Endothelial cell of umbilical vein (primary cell): ENCODE results near the gene HDAC4. TPM values are rescaled to one million over a fixed set of nuclear protein-coding genes. Genes with fewer than 3 reads are reported as not detected.

Experiments used
- BruUV-seq: library from RNA; stranded (reverse); fragments of 400-500 nt; replicated peaks from 2 replicates; lab custom pipeline; 2021; lab: Mats Ljungman, UMichigan
- CTCF ChIA-PET: fragments of 300-600, 350-600 bp; sonication (Branson Sonifier 250); formaldehyde crosslinking; loops from one replicate; lab custom pipeline; 2021; ENCODE audit warnings: antibody characterized with exemption, inconsistent platforms; lab: Charles Lee
- POLR2A ChIA-PET: fragments of 300-600, 350-600 bp; sonication (Branson Sonifier 250); formaldehyde crosslinking; loops from one replicate; lab custom pipeline; 2021; ENCODE audit warnings: antibody characterized with exemption, inconsistent platforms; lab: Charles Lee
- DNase-seq: peaks from one replicate; pipeline ENCODE4 v3.0.0-alpha.2; 2011; ENCODE audit warnings: low read depth, low spot score
- FAIRE-seq: peaks from 2 replicates; lab custom pipeline; 2011; peaks lifted over from hg19 to GRCh38; lab: Jason Lieb, UNC
- H2AFZ ChIP-seq: 2 replicates; pipeline ENCODE4 v1.6.0; 2012; ENCODE audit warnings: low read depth, low read length, control low read depth, inconsistent platforms
- H3K27ac ChIP-seq: 2 replicates; pipeline ENCODE4 v1.5.1; 2011; ENCODE audit warnings: low read depth, mild to moderate bottlenecking, control low read depth, low read length, moderate library complexity; ENCODE audit not compliant: insufficient read depth
- H3K27me3 ChIP-seq, 2 experiments: 2 replicates each; pipeline versions ENCODE4 v1.6.0 to v1.6.1; 2011; ENCODE audit warnings: low read length in 2 of 2, mixed read lengths in 1 of 2; ENCODE audit not compliant: control insufficient read depth in 2 of 2, insufficient read depth in 2 of 2
- H3K36me3 ChIP-seq, 2 experiments: 2 replicates in 1 of 2; 3 replicates in 1 of 2; pipeline ENCODE4 v1.5.1; 2011; ENCODE audit warnings: low read length in 2 of 2, mild to moderate bottlenecking in 1 of 2, moderate library complexity in 1 of 2; ENCODE audit not compliant: control insufficient read depth in 2 of 2, insufficient read depth in 2 of 2; ENCODE audit errors: extremely low read depth in 1 of 2
- H3K4me1 ChIP-seq: 3 replicates; pipeline ENCODE4 v1.5.1; 2011; ENCODE audit warnings: mild to moderate bottlenecking, low read length; ENCODE audit not compliant: control insufficient read depth, insufficient read depth; ENCODE audit errors: extremely low read depth
- H3K4me2 ChIP-seq: 2 replicates; pipeline ENCODE4 v1.6.1; 2011; ENCODE audit warnings: low read length, control low read depth, mixed read lengths; ENCODE audit not compliant: insufficient read depth
- H3K4me3 ChIP-seq, 3 experiments: fragments of 200-600 bp in 1 of 3; sonication (generic), shearing (Covaris generic) in 1 of 3; replicated peaks in 1 of 3; 2 replicates each; pipeline ENCODE4 v1.5.1; 2011 to 2016; ENCODE audit warnings: control low read depth in 3 of 3, low read length in 3 of 3, mild to moderate bottlenecking in 2 of 3, inconsistent platforms in 1 of 3, low read depth in 1 of 3, moderate library complexity in 1 of 3; ENCODE audit not compliant: insufficient read depth in 1 of 3
- H3K79me2 ChIP-seq: 2 replicates; pipeline ENCODE4 v1.6.0; 2012; ENCODE audit warnings: low read length, inconsistent platforms; ENCODE audit not compliant: control insufficient read depth, insufficient read depth
- H3K9ac ChIP-seq: replicated peaks from 2 replicates; pipeline ENCODE3; 2011; ENCODE audit warnings: low read length, control low read depth; ENCODE audit not compliant: insufficient read depth; ENCODE audit errors: extremely low read depth
- H3K9me1 ChIP-seq: replicated peaks from 3 replicates; pipeline ENCODE4 v1.6.0; 2011; ENCODE audit warnings: mild to moderate bottlenecking, low read length; ENCODE audit not compliant: control insufficient read depth, insufficient read depth; ENCODE audit errors: extremely low read depth
- H3K9me3 ChIP-seq: replicated peaks from 2 replicates; pipeline ENCODE4 v1.5.1; 2012; ENCODE audit warnings: low read length, inconsistent platforms; ENCODE audit not compliant: control insufficient read depth, insufficient read depth
- H4K20me1 ChIP-seq: replicated peaks from 2 replicates; pipeline ENCODE3; 2011; ENCODE audit warnings: mild to moderate bottlenecking, low read length; ENCODE audit not compliant: control insufficient read depth, insufficient read depth; ENCODE audit errors: extremely low read depth
- FOS ChIP-seq: IDR thresholded peaks from 2 replicates; pipeline ENCODE4 v1.6.1; 2011; ENCODE audit warnings: mild to moderate bottlenecking, low read length, moderate library complexity, borderline replicate concordance; ENCODE audit not compliant: insufficient read depth
- GATA2 ChIP-seq: IDR thresholded peaks from 2 replicates; pipeline ENCODE4 v1.7.0; 2011; ENCODE audit warnings: low read depth, mild to moderate bottlenecking, moderate library complexity, mixed read lengths, low read length; ENCODE audit not compliant: insufficient read length, insufficient read depth
- JUN ChIP-seq: IDR thresholded peaks from 2 replicates; pipeline ENCODE4 v1.6.1; 2011; ENCODE audit warnings: borderline replicate concordance, low read depth; ENCODE audit not compliant: insufficient read length, insufficient read depth
- MYC ChIP-seq: IDR thresholded peaks from one replicate; pipeline ENCODE4 v1.6.1; 2011; ENCODE audit warnings: mild to moderate bottlenecking, low read depth, low read length
- POLR2A ChIP-seq: IDR thresholded peaks from 2 replicates; pipeline ENCODE4 v1.6.1; 2012; ENCODE audit warnings: low read depth, mild to moderate bottlenecking, control low read depth, low read length
- POLR2AphosphoS5 ChIP-seq: IDR thresholded peaks from 2 replicates; pipeline ENCODE4 v1.6.1; 2012; ENCODE audit warnings: low read depth, mild to moderate bottlenecking, control low read depth, low read length, moderate library complexity; ENCODE audit not compliant: insufficient read depth
- dilution Hi-C: fragments of 300-500 bp; cut with MboI; formaldehyde crosslinking; loops from one replicate; pipeline ENCODE4 v1.15.0; 2019; ENCODE audit warnings: low sequenced_read_pairs; ENCODE audit not compliant: extremely low pct_ligation_motif_present
- intact Hi-C: fragments of 100-400 bp; cut with micrococcal nuclease; formaldehyde crosslinking; loops from one replicate; pipeline ENCODE4 v1.10.0; 2022
- polyA plus RNA-seq, 4 experiments: library from polyadenylated mRNA; depleted of rRNA in 3 of 4; stranded (reverse) in 3 of 4; unstranded in 1 of 4; fragments of >200 nt; gene quantifications; 2 replicates each; pipeline versions ENCODE4 v1.2.1 to v1.2.3, GENCODE V29; 2011 to 2012; ENCODE audit warnings: missing spikeins in 1 of 4
- total RNA-seq: library from RNA; stranded (reverse); gene quantifications from 2 replicates; pipeline ENCODE4 v1.2.3, GENCODE V29; 2021

Gene HDAC4
- total and polyA plus RNA-seq, 2 donors (not counting 3 experiments of a cell fraction or from before 2014, with no cell fraction given) = 13.4 to 33.0 TPM

DNA sequence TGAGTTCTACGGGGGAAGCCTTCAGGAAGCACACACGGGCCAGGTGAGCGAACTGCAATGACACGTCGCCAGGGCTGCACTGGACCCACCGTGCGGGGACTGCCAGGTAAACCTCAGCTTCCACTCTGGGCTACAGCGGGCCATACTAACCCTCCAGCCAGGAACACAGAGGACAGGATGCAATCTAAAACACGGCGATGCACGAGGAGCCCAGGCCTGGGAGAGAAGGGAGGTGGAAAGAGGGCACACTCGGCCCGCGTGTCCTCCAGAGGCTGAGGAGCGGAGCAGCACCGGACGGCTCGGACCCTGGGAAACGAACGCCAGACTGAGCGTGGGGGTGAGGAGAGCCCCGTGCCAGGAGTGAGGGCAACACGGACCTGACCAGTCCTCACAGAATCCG, 69.3 kb downstream of the HDAC4 start:
- H4K20me1 ChIP-seq = no peaks in the 10 kb centered on the region
- dilution Hi-C loops (no loop called here), intact Hi-C loops (no loop called here)
- H3K4me3 ChIP-seq = no peak overlapping the region
- TF ChIP-seq POLR2AphosphoS5 (no peak), JUN (no peak), FOS (no peak), GATA2 (no peak), MYC (no peak)
- FAIRE-seq (no peak), DNase-seq (no peak)
- H3K27ac ChIP-seq = no peak overlapping the region
- no peaks in the 10 kb centered on the region for H3K9me3 ChIP-seq
- peaks cover 12% of the 10 kb centered on the region for H3K4me1 ChIP-seq
- no TSS peak for BruUV-seq
- H3K27me3 ChIP-seq = no peaks in the 10 kb centered on the region
- ChIA-PET POLR2A (no interaction called here), CTCF (no interaction called here)
- H3K9ac ChIP-seq = no peak overlapping the region
- H3K79me2 ChIP-seq = no peaks in the 10 kb centered on the region
- no peak overlapping the region for H3K4me2 ChIP-seq
- no peaks in the 10 kb centered on the region for H3K9me1 ChIP-seq
- H3K36me3 ChIP-seq = no peaks in the 10 kb centered on the region
- no peak overlapping the region for H2AFZ ChIP-seq

DNA sequence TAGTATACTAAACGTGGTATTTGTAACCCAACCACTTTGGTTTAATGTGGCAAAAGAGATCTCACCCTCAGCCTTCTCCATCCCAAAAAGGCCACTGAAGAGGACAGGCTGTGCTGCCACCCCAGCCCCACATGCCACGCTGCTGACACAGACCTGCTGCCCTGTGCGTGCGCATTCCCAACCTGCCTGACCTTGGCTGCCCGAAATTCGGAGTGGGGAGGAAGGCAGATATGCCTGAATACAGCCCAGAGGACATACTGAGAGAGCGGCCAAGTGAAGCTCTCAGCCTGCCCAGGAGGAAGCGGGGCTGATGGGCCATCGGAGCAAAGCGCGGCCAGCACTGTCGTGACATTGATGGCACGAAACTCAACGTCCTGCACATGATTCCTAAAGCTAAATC, 70.0 kb downstream of the HDAC4 start:
- no TSS peak for BruUV-seq
- Histone ChIP-seq H3K36me3 (no peaks in the 10 kb centered on the region), H3K9ac (no peak overlapping the region)

More for the DNA sequence above, 70.0 kb downstream of the HDAC4 start:
- no peak for FAIRE-seq
- Histone ChIP-seq H3K79me2 (peaks cover 3% of the 10 kb centered on the region), H3K4me3 (no peak overlapping the region), H3K4me1 (peaks cover 12% of the 10 kb centered on the region), H3K9me3 (no peaks in the 10 kb centered on the region), H4K20me1 (no peaks in the 10 kb centered on the region), H3K9me1 (no peaks in the 10 kb centered on the region), H2AFZ (no peak overlapping the region), H3K27ac (no peak overlapping the region), H3K27me3 (no peaks in the 10 kb centered on the region), H3K4me2 (no peak overlapping the region)
- TF ChIP-seq JUN (no peak), POLR2A (no peak)
- DNase-seq = no peak
- POLR2A ChIA-PET = no interaction called here
- dilution Hi-C loops (no loop called here), intact Hi-C loops (no loop called here)
- CTCF ChIA-PET = no interaction called here
